ENCODE data around the gene TMBIM6.

- TF ChIP-seq POLR2A (IDR thresholded peaks at IDR 0.05; ENCODE audit: low read depth, low read length) = no peak
- TF ChIP-seq TAF1 (IDR thresholded peaks at IDR 0.05; ENCODE audit: borderline replicate concordance, low read depth, low read length) = no peak
Measured at GRCh38 chr12:49748800-49749199, 7.4 kb downstream of the TMBIM6 start.

Data from GM12892 (cell line).